Fibroblast of pulmonary artery (primary cell): ENCODE measurements around the gene MAP2.

Source experiments
- DNase-seq: peaks from one replicate; pipeline ENCODE4 v3.0.0-alpha.2; 2010; ENCODE audit warnings: low read depth
- H3K4me3 ChIP-seq: replicated peaks from 2 replicates; pipeline ENCODE4 v1.5.1; 2011; ENCODE audit warnings: low read depth, mild to moderate bottlenecking, control low read depth, low read length, moderate library complexity
- TF ChIP-seq, protein P1 (sequence below): IDR thresholded peaks from 2 replicates; pipeline ENCODE4 v1.5.1; 2011; ENCODE audit warnings: mild to moderate bottlenecking, control low read depth, low read length, inconsistent platforms; ENCODE audit errors: missing control alignments

MAP2 gene

GRCh38 chr2:209633911-209634310, 210.1 kb downstream of the MAP2 start:
- no peak overlapping the region for H3K4me3 ChIP-seq
- no peak for DNase-seq
- TF ChIP-seq, protein P1, sequence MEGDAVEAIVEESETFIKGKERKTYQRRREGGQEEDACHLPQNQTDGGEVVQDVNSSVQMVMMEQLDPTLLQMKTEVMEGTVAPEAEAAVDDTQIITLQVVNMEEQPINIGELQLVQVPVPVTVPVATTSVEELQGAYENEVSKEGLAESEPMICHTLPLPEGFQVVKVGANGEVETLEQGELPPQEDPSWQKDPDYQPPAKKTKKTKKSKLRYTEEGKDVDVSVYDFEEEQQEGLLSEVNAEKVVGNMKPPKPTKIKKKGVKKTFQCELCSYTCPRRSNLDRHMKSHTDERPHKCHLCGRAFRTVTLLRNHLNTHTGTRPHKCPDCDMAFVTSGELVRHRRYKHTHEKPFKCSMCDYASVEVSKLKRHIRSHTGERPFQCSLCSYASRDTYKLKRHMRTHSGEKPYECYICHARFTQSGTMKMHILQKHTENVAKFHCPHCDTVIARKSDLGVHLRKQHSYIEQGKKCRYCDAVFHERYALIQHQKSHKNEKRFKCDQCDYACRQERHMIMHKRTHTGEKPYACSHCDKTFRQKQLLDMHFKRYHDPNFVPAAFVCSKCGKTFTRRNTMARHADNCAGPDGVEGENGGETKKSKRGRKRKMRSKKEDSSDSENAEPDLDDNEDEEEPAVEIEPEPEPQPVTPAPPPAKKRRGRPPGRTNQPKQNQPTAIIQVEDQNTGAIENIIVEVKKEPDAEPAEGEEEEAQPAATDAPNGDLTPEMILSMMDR: no peak

GRCh38 chr2:209636076-209636475, 212.2 kb downstream of the MAP2 start:
- no peak for DNase-seq
- TF ChIP-seq, protein P1: no peak
- H3K4me3 ChIP-seq: no peak overlapping the region

DNA sequence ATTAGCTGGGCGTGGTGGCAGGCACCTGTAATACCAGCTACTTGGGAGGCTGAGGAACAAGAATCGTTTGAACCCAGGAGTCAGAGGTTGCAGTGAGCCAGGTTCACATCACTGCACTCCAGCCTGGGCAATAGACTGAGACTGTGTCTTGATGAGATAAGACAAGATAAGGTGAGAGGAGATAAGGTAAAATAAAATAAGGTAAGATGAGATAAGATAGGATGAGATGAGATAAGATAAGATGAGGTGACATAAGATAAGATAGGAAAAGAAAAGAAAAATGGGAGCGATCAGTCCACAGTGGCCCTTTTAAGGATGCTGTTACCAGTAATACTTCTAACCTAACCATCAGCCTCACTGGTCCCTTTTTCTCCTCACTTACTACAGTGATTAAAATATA, 213.4 kb downstream of the MAP2 start:
- DNase-seq: no peak
- H3K4me3 ChIP-seq: no peak overlapping the region
- TF ChIP-seq, protein P1: no peak

DNA sequence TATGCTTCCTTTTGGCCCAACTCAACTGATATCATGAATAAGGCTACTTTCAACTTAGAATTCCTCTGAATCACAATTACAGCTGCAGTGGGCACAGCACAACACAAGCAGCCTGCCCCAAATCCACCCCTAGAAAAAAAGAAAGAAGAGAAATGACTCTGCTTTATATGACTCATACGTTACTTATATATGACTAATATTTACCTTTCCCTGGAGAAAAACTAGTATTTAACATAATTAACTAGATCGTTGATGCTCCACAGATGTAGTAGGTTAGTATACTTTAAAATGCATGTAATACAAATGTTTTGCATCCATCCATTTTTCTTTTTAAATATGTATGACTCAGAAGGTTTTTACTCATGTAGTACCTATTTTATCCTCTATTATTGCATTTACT, 214.5 kb downstream of the MAP2 start:
- H3K4me3 ChIP-seq: no peak overlapping the region
- peak; percentile 16 for DNase-seq
- TF ChIP-seq, protein P1: no peak

- no peak overlapping the region for H3K4me3 ChIP-seq
- DNase-seq: no peak
- TF ChIP-seq, protein P1: no peak
Observed at GRCh38 chr2:209640358-209640757, 216.5 kb downstream of the MAP2 start.

GRCh38 chr2:209642146-209642820, 218.4 kb downstream of the MAP2 start:
- DNase-seq: peak; percentile 14
- H3K4me3 ChIP-seq: no peak overlapping the region
- TF ChIP-seq, protein P1: no peak

DNA sequence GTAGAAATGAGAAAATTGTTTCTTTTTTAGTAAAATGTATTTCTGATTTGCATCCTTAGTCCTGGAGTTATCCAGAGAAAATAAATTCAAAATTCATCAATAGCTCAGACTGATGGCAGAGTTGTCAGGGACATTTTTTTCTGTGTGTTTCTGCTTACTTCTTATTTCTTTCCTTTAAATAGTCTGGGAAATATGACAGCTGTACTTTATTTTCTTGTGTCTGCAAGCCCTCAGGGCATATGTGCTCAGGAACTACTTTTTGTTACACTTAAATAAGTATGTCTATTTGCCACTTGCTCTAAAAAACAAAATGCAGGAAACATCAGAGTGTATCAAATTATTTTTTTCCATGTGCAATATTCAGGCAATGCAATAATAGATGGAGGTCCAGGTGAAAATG, 221.0 kb downstream of the MAP2 start:
- TF ChIP-seq, protein P1: no peak
- no peak for DNase-seq

More for the DNA sequence above, 221.0 kb downstream of the MAP2 start:
- no peak overlapping the region for H3K4me3 ChIP-seq
